IPS-NIHi7 (cell line): Measurements from ENCODE around the gene LCN12.

ENCODE experiments used
- DNase-seq: peaks from one replicate; pipeline ENCODE4 v3.0.0; 2012; ENCODE audit warnings: mixed read lengths; ENCODE audit errors: extremely low spot score

LCN12 gene

GRCh38 chr9:136973618-136974617, 21.8 kb downstream of the LCN12 start:
- no peak for DNase-seq

- no peak for DNase-seq
Observed at GRCh38 chr9:136974817-136975535, 22.9 kb downstream of the LCN12 start.

GRCh38 chr9:136975644-136976043, 23.6 kb downstream of the LCN12 start:
- DNase-seq = peak; percentile 79

- DNase-seq = no peak
Observed at GRCh38 chr9:136977223-136977622, 25.1 kb downstream of the LCN12 start, which contains the start of gene PTGDS. TSS of gene PTGDS (plus strand) at chr9:136977504. CDS start at chr9:136977579, 75 bp downstream.

- peak; percentile 49 for DNase-seq
Observed at GRCh38 chr9:136977649-136978072, 25.6 kb downstream of the LCN12 start.

- DNase-seq = peak; percentile 99
Observed at GRCh38 chr9:136978073-136978864, 26.2 kb downstream of the LCN12 start.

- DNase-seq = no peak
Observed at GRCh38 chr9:136978865-136979544, 26.9 kb downstream of the LCN12 start.

- DNase-seq = no peak
Observed at GRCh38 chr9:136979769-136980587, 27.9 kb downstream of the LCN12 start.

GRCh38 chr9:136980669-136981478, 28.8 kb downstream of the LCN12 start:
- no peak for DNase-seq

- no peak for DNase-seq
Observed at GRCh38 chr9:136981588-136982231, 29.6 kb downstream of the LCN12 start.

GRCh38 chr9:136982232-136983051, 30.4 kb downstream of the LCN12 start, which contains the start of gene LCNL1:
TSS of gene LCNL1 (plus strand) at chr9:136982993. CDS start at chr9:136983587, 594 bp downstream.
- no peak for DNase-seq

- no peak for DNase-seq
Observed at GRCh38 chr9:136983167-136983566, 31.1 kb downstream of the LCN12 start.

- no peak for DNase-seq
Observed at GRCh38 chr9:136983656-136984314, 31.7 kb downstream of the LCN12 start.

- no peak for DNase-seq
Observed at GRCh38 chr9:136984464-136985026, 32.5 kb downstream of the LCN12 start.

GRCh38 chr9:136985027-136985602, 33.0 kb downstream of the LCN12 start:
- DNase-seq = no peak

- DNase-seq = no peak
Observed at GRCh38 chr9:136985853-136986252, 33.8 kb downstream of the LCN12 start.

GRCh38 chr9:136988872-136989271, 36.8 kb downstream of the LCN12 start:
- no peak for DNase-seq
